GM18507 (cell line): Measurements from ENCODE around the gene LINGO1.

Source experiments
- DNase-seq: peaks from one replicate; pipeline ENCODE4 v3.0.0; 2011; ENCODE audit warnings: low read depth; ENCODE audit not compliant: insufficient read length; ENCODE audit errors: extremely low spot score
- FAIRE-seq: peaks from 2 replicates; lab custom pipeline; 2011; peaks lifted over from hg19 to GRCh38; lab: Jason Lieb, UNC

The LINGO1 gene

DNA sequence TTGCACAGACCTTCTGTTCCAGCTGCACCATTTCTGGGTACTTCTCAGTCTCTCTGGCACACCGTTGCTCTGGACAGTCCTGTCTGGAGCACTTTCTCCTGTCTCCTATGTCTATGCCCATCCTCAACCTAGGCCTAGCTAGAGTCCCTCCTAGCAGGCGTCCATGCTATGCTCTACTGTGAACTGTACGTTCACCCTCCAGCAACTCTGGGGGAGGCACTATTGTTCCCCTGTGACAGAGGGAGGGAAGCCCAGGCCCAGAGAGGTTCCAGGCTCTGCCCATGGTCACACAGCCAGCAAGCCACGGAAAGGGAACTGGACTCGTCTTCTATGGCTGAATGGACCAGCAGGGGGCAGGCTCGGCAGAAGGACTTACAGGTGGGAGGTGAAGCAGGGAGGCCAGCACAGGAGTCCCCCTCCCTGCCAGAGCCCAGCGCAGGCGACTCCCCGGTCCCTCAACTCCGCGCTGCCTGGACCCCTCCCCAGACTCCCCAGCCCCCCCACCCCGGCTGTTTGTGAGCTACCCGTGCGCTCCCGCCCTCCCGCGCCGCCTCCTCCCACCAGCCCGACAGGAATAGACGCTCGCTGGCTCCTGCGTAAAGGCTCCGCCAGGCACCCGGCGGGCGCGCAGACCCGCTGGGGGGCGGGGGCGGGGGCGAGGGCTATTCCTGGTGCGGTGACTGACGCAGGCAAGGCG lies 1.7 kb upstream of the LINGO1 start:
- FAIRE-seq (peak; percentile 54), DNase-seq (peak; percentile 29)

DNA sequence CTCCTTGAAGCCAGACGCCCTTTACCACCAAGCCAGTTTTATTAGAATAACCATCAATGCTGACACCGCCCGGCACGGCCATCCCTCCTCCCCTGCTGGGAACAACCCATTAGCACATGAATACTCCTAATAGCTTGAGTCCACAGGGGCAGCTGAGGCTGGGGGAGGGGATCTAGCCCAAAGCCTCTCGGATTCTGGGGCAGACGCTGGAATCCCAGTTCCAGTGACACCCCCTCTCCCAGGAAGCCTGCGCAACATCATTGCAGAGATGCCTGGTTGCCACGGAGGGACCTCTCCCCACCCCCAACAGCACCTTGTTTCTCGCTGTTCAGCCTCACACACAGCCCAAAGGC lies 1.2 kb upstream of the LINGO1 start:
- no peak for FAIRE-seq
- no peak for DNase-seq

DNA sequence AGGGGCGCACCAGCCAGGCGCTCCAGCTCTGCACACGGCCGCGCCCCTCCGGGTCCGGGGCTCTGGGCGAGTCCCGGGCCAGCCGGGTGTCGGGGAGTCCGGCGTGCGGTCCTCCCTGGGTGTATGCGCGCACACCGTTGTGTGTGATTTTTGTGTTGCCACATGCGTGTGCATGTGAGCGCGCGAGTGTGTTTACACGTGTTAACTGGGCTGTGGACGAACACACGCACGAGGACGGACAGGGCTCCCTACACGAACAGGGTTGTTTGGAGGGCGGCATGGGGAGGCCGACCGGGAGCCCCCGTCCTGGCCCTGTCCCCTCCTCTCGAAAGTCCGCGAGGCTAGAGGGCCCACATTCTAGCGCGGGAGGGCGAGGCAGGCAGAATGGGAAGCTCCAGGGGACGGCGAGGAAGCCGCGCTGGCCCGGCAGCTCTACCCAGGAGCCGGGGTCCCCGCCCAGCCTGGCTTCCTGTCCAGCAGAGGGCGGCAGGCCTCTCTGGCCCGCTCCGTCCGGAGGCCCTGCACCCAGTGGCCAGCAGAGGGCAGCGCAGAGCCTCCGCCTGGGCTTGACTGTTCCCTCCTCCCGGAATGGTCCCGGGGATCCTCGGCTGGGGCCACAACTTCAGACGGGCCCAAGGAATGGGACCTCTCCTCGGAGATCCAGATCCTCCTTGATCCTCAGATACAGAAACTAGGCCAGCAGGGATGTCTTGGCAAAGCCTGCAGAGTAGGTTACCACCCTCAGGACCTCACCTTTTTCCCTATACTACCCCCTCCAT lies 611 bp upstream of the LINGO1 start:
- peak; percentile 58 for FAIRE-seq

DNA sequence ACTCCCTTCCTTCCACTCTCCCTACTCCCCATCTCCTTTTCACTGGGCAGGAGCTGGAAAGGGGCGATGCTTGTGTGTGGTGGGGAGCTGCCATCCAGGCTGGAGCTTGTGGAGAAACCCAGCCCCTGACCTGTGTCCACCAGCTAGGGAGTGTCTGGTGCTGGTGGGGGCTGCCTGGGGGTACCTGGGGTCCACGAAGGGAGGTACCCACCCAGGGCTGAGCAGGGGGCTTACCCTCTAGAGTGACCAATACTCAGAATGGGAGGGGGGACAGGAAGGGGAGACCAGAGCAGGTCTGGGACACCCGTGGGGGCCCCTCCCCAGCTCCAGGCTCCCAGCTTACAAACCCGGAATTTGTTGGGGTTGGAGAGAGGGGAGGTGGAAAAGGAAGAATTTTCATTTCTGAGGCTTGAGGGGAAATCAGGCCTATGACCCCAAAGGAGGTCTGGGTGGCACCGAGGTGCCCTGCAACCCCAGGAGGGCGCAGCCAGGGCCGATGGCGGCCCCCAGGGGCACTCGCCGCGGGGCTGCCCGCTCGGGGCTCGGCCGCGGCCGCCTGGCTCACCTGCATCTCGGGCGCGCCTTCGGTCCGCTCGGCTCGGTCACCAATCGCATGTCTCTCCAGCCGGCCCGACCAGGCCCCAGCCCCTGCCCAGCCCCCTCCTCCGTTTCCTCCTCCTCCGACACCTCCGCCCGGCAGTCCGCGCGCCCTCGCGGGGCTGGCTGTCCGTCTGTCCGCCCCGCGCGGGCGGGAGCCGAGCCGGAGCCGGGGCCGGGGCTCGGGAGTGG lies 773 bp downstream of the LINGO1 start:
- no peak for DNase-seq
- no peak for FAIRE-seq

More for the DNA sequence above, 611 bp upstream of the LINGO1 start:
- DNase-seq = peak; percentile 76

DNA sequence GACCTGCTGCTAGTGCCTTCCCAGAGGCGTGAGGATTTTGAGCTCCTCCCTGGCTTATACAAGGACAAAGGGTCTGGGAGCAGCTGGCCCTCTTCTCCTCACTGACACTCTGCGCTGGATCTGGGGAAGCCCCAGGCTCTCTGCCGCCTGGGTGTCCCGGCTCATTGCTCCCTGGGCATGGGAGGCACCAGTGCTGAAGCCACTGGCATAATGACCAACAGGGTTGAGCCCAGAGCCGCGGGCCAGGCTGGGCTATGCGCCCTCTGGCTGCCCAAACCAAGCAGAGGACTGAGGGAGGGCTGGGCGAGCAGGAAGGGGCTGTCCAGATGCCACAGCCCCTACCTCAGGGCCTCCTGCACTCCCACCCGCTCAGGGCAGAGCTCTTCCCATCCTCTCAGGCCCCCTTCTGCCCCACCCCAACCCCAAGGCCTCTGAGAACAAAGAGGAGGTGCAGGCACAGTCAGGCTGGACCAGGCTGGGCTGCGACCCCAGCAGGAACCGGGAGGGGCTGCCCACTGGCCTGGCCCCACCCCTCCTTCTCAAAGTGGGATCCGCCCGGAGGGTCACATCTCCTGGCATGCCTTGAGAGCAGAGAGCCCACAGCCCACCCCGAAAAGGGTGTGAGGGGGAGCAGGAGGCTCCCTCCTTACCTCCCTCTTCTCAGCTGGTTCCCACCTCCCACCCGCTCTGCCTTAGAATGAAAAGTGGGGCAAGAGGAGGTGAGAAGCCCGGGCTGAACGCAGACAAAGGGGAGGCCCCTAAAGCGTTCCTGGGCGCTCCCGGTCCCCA lies 1.6 kb downstream of the LINGO1 start:
- FAIRE-seq (no peak), DNase-seq (no peak)

DNA sequence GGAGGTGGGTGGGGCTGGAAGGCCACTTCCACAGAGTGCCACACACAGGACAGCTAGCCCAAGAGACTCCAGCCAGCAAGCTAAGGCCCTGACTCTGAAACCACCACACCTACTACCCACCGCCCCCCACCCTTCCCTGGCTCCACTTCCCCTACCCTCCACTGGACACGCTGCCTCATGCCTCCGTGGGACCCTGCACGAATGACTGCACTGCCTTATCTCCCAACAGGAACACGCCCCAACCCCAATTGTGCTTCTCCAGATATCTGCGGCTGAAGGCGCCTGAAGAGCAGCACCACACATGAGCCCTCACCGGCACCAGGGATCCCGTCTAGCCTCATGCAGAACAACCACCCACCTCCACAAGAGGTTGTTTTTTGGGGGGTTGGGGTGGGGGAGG lies 2.7 kb downstream of the LINGO1 start:
- FAIRE-seq = no peak
- no peak for DNase-seq

DNA sequence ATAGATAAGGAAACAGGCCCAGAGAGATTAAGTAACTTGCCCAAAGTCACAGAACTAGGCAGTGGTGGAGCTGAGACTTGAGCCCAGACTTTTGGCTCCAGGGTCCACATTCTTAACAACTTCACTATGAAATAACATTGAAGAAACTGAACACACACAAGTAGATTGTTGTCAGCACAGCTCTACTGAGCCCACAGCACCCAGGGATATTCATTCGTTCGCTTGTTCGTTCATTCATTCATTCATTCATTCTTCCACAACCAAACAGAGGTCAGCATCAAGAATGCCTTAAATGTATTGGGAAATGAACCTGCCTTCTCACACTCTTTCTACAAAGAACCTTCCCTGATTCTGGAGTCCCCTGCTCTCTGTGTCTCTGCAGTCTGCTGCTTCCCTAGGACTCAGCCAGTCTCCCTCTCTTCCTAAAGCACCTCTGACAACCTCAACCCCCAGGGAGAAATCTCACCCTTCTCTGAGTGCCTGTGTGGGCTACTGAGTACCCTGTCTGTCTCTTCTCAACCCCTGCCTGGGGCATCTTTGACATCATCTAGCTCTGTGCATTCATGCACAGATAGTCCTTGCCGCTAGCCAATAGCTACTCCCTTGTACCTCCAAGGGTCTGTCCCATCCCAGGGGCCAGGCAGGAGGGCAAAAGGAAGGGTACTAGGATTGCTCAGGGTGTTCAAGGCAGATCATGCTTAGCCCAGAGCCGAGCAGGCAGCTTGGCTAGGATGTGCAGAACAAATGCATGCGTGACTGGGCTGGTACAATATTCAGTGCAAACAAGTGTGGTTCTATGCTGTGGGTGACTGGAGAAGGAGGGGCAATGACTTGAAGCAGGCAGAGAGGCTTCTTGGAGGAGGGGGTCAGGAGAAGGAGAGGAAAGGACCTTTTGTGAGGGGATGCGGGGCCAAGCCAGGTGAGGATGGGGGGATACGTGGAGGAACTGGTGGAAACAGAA lies 3.4 kb downstream of the LINGO1 start:
- FAIRE-seq = no peak
- no peak for DNase-seq

DNA sequence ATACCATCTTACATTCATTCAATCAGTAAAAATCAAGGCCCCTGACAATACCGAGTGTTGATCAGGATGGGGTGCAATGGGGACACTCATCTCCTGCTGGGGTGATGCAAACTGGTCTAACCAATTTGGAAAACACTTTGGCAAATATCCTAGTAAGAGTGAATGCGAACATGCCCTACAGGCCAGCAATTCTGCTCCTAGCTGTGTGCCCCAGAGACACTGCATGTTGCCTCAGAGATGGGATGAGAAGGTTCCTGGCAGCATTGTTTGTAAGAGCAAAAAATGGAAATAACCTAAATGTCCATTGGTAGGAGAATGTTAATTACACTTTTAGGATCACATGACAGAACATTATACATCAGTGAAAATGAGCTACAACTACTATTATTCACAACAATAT lies 4.7 kb downstream of the LINGO1 start:
- FAIRE-seq = no peak
- no peak for DNase-seq

DNA sequence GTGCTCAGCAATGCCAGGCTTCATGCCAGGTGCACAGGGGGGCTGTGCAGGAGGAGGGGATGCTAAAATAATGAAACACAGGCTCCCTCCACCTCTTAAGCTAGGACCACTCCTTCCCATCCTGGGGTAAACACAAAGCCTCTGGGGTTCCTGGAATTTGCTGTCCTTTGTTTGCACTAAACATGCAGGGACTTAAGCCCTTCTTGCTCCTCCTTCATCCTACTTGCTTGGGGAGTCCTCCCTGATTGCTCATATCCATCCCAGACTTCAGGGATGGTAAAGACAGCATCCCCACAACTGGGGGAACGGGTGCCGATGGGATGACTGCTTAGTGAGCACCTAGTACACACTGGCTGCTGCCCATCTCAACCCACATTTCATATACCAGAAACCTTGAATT lies 5.1 kb downstream of the LINGO1 start:
- no peak for DNase-seq
- FAIRE-seq = no peak

DNA sequence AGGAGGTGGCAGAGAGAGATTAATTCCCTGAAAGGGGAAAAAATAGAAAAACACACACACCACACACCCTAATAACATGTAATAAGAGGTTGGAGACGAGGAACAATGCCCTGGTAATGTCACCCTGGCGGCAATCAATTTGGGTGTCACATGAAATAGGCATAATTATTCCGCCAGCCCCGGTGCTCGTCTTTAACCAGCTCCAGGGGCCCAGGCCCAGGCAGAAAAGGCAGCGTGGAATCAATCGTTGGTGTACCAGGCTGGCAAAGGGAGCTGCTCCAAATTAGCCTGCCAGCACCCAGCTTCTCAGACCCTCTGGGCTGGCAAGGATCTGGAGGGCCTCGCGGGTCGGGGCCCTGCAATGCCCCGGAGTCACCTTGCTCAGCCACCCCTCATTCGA lies 5.6 kb downstream of the LINGO1 start:
- FAIRE-seq (no peak), DNase-seq (no peak)

DNA sequence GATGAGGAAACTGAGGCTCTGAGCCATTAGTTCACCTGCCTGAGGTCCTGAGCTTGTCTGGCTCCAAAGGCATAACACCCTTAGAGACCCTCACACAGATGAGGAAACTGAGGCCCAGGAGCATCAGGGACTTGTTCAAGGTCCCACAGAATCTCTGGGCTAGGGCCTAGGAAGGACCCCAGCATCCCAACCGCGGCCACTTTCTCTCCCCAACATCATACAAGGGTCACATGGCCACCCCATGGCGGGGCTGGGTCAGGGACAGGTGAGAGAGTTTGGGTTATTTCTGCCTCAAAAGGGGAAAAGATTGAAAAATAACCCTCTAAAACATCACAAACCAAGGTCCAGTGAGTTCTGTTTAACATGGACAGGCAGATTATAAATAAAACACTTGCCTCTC lies 6.7 kb downstream of the LINGO1 start:
- no peak for FAIRE-seq
- DNase-seq = no peak

DNA sequence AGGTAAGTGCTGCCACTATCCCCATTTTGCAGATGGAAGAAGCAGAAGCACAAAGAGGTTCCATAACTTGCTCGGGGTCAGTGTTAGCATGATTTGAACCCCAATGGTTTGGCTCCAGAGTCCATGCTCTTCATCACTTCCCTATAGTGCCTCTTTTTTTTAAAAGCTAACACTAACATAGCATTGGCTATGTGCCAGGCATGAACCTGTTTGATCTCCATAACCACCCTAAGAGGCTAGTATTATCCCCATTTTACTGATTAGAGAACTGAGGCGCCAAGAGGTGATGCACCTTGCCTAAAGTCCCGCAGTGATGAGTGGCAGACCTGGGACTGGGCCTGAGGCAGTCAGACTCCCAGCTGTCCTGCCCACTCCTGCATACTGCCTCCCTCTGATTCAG lies 7.3 kb downstream of the LINGO1 start:
- no peak for FAIRE-seq
- DNase-seq = no peak

DNA sequence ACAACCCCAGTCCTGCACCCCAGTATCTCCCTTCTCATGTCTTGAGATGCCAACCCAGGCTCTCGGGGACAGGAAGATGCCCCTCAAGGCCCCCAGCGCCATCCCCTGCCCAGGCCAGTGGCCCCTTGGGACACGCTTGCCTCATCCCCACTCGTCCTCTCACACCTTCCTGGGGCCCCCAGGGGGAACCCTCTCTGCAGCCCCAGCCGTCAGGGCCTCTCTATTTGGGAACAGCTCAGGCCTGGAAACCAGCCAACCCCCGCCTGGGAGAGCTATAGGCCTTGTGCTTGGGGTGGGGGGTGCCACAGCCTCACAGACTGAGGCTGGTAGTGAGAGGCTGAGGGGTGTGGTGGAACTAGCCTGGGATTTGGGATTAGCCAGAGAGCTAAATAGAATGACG lies 7.8 kb downstream of the LINGO1 start:
- FAIRE-seq (no peak), DNase-seq (no peak)

DNA sequence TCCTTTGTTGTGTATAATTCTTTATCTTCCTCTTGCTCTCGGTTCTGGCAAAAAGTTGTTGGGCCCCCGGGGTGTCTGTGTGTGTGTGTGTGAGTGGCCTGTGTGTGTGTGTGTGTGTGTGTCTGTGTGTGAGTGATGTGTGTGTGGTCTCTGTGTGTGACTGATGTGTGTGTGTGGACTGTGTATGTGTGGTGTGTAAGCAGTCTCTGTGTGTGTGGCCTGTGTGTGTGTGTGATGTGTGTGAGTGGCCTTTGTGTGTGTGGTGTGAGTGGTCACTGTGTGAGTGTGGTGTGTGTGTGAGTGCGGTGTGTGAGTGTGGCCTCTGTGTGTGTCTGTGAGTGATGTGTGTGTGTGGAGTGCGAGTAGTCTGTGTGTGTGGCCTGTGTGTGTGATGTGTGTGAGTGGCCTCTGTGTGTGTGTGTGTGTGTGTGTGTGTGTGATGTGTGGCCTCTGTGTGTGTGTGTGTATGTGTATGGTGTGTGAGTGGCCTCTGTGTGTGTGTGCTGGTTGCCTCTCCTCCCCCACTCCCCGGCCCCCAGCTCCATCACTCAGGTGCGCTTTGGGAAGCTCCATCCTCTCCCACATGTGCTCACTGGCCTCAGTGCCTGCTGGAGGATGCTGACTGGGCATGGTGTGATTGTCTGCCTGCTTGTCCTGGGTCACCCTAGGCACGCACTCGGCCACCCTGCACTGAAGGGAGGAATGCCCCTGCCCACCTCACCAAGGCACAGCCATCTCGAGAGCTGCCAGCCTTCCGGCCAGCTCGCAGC lies 8.8 kb downstream of the LINGO1 start:
- FAIRE-seq = no peak
- DNase-seq = no peak

DNA sequence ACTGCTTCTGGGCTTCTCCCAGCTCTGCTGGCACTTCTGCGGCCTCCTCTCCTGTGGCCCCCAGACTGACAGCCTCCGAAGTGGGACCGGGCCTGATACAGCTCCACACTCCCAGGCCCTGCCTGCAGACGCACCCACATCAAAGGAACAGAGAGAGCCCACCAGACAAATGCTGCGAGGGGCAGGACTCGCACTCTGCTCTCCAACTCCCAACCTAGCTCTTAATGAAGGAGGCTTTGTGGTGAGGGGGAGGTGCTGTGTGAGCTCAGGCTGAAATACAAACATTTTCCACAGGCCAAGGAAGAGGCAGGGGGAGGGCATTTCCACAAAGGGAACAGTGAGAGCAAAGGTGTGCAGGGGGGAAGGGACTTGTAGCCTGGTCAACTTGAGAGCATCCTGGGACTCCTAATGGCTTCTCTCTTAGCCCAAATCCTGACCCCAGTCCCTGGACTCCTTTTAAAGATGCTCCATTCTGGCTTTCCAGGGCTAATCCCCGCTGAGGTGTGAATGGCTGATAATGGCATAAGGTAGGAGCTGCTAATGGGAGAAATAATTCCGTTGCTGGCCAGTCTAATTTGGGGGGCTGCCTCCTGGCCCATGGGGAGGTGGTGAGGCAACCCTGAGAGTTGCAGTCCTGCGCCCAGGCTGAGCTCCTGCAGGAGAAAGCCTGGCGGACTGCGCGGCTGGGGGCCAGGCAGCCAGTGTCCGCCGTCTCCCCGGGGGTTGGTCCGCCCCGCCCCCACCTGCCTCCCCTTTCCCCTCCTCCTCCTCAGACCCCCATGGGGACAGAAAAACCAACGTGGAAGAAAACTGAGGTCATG lies 9.6 kb downstream of the LINGO1 start:
- FAIRE-seq (no peak), DNase-seq (no peak)

DNA sequence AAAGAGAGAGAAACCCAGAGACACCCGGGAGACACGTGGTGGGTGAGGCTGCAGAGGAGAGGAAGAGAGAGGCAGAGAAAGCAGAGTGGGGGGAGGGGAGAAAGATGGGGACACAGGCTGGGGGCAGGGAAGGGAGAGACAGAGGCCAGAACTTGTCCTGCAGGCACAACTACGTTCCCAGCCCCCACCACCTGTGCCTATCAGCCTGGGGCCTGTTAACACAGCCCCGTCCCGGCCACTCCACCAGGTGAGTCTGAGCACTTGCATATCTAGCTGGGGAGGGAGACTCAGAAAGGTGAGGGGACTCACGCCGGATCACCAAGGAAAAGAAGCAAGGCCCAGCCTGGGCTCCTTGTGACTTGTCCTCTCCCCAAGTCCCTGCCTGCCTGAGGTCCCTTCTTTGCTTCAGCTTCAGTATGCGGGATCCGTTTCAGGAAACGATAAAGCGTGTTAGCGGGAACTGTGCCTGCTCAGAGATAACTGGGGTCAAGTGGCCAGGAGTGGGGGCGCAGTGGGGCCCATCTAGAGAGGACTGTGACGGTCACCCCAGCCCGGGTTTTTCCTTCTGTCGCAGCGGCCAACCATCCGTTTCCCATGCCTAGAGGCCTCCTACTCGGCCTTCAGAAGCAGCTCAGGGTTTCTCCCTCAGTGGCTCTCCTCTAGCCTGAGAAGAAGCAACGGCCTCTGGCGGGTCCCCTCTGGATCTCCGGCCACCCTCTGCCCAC lies 10.3 kb downstream of the LINGO1 start:
- DNase-seq (no peak), FAIRE-seq (no peak)

DNA sequence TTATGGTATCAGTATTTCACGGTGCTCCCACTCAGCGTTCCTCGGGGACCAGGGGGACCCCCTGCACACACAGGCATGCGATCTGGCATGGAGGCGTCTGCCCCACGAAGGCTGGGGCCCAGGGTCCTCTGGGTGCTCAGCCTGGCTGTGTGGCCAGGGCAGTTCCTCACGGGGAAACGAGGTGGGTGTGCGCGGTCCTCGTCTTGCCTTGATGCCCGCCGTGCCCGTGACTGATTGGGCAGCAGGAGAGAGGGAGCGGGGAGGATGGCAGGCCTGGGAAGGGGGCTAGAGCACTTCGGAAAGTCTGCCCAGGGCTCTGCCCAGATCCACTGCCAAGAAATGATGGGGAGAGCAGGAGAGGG lies 10.9 kb downstream of the LINGO1 start:
- DNase-seq = no peak
- no peak for FAIRE-seq
